ENCODE data around the gene ODR4. TPM values are rescaled to one million over a fixed set of nuclear protein-coding genes. Genes with fewer than 3 reads are reported as not detected.
"Not testable (repeated sequence)": the region's sequence is repeated elsewhere in the genome, so short reads cannot be mapped to it uniquely, and the experiment has no call there.

Gene ODR4
- total RNA-seq, 3 donors from 2014 or later, result 18.9 to 22.6 (median 22.0) TPM

- H3K36me3 ChIP-seq (ENCODE audit: low read depth), result peaks cover 15% of the 10 kb centered on the region
- ATAC-seq (no peak), DNase-seq (no peak)
- intact Hi-C loops (cut with DNase I, micrococcal nuclease), result no loop called here
- TF ChIP-seq CTCF (IDR thresholded peaks at IDR 0.05), result no peak
- no peaks in the 10 kb centered on the region for H3K4me1 ChIP-seq (ENCODE audit: low read depth)
- no peak overlapping the region for H3K4me3 ChIP-seq
- H3K9me3 ChIP-seq, result no peaks in the 10 kb centered on the region
These were observed 34.9 kb upstream of the ODR4 start for GRCh38 chr1:186340772-186341171.

GRCh38 chr1:186347837-186348691, 27.6 kb upstream of the ODR4 start:
- DNase-seq; H3K4me3 ChIP-seq; H3K9me3 ChIP-seq; intact Hi-C loops (cut with DNase I, micrococcal nuclease); ATAC-seq; H3K4me1 ChIP-seq (ENCODE audit: low read depth): not testable (repeated sequence)
- H3K36me3 ChIP-seq (ENCODE audit: low read depth), result peaks cover 22% of the 10 kb centered on the region

GRCh38 chr1:186374303-186375151, 1.1 kb upstream of the ODR4 start:
- TF ChIP-seq CTCF (IDR thresholded peaks at IDR 0.05), result no peak
- intact Hi-C loops (cut with DNase I, micrococcal nuclease), result no loop called here
- Histone ChIP-seq H3K4me1 (ENCODE audit: low read depth) (peaks cover 18% of the 10 kb centered on the region), H3K4me3 (peak overlapping the region; percentile 93), H3K9me3 (no peaks in the 10 kb centered on the region), H3K36me3 (ENCODE audit: low read depth) (no peaks in the 10 kb centered on the region)
- peak in 2 of 3 donors; percentile 19 to 51 for DNase-seq
- peak; percentile 9 for ATAC-seq

GRCh38 chr1:186375929-186376319, 286 bp downstream of the ODR4 start:
- TF ChIP-seq CTCF (IDR thresholded peaks at IDR 0.05), result no peak
- Histone ChIP-seq H3K9me3 (no peaks in the 10 kb centered on the region), H3K4me3 (peak overlapping the region; percentile 93), H3K4me1 (ENCODE audit: low read depth) (peaks cover 18% of the 10 kb centered on the region), H3K36me3 (ENCODE audit: low read depth) (no peaks in the 10 kb centered on the region)
- intact Hi-C loops (cut with DNase I, micrococcal nuclease), result no loop called here
- ATAC-seq, result peak; percentile 31
- DNase-seq, result no peak

- Histone ChIP-seq H3K9me3 (no peaks in the 10 kb centered on the region), H3K4me1 (ENCODE audit: low read depth) (no peaks in the 10 kb centered on the region), H3K4me3 (no peak overlapping the region), H3K36me3 (ENCODE audit: low read depth) (peaks cover 16% of the 10 kb centered on the region)
- DNase-seq, result no peak
- ATAC-seq, result no peak
- TF ChIP-seq CTCF (IDR thresholded peaks at IDR 0.05), result no peak
- intact Hi-C loops (cut with DNase I, micrococcal nuclease), result no loop called here
These were observed 11.2 kb downstream of the ODR4 start for GRCh38 chr1:186386725-186387383.
